ENCODE results near the gene UBE2U.

DNA sequence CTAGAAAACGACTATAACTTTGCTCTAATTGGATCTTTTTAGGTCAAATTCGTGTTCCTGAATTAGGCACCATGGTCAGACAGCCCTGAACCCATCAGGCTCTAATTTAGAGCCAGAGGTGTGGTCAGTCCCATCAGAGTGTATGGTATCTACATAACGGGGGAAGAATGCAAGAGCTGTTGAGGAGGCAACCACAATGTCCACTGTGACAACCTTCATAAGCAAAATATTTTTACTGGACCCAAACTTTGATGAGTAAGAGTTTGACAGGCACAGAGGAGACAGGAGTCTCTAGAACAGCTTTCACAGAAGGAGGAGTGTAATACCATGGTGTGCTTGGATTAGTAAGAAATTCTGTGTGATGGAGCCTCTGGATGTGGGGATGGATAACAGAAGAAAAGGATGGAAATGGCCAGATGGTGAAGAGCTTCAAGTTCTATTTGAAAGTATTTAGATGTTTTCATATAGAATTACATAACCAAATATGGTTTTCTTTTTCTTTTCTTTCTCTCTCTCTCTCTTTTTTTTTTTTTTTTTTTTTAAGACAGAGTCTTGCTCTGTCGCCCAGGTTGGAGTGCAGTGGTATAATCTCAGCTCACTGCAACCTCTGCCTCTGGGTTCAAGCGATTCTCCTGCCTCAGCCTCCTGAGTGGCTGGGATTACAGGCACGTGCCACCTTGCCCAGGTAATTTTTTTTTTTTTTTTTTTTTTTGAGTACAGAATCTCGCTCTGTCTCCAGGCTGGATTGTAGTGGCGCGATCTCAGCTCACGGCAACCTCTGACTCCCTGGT, 24.9 kb downstream of the UBE2U start:
- no peak for TF ChIP-seq SMC3 (IDR thresholded peaks at IDR 0.05; ENCODE audit: low read depth, low read length)
- TF ChIP-seq, protein P1, sequence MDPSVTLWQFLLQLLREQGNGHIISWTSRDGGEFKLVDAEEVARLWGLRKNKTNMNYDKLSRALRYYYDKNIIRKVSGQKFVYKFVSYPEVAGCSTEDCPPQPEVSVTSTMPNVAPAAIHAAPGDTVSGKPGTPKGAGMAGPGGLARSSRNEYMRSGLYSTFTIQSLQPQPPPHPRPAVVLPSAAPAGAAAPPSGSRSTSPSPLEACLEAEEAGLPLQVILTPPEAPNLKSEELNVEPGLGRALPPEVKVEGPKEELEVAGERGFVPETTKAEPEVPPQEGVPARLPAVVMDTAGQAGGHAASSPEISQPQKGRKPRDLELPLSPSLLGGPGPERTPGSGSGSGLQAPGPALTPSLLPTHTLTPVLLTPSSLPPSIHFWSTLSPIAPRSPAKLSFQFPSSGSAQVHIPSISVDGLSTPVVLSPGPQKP (IDR thresholded peaks at IDR 0.05; ENCODE audit: borderline replicate concordance, low read depth, low read length) = no peak
- TF ChIP-seq, protein P2, sequence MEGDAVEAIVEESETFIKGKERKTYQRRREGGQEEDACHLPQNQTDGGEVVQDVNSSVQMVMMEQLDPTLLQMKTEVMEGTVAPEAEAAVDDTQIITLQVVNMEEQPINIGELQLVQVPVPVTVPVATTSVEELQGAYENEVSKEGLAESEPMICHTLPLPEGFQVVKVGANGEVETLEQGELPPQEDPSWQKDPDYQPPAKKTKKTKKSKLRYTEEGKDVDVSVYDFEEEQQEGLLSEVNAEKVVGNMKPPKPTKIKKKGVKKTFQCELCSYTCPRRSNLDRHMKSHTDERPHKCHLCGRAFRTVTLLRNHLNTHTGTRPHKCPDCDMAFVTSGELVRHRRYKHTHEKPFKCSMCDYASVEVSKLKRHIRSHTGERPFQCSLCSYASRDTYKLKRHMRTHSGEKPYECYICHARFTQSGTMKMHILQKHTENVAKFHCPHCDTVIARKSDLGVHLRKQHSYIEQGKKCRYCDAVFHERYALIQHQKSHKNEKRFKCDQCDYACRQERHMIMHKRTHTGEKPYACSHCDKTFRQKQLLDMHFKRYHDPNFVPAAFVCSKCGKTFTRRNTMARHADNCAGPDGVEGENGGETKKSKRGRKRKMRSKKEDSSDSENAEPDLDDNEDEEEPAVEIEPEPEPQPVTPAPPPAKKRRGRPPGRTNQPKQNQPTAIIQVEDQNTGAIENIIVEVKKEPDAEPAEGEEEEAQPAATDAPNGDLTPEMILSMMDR (conservative IDR thresholded peaks at IDR 0.05; ENCODE audit: low read depth, low read length) = no peak
- TF ChIP-seq POLR2A (IDR thresholded peaks at IDR 0.05; ENCODE audit: low read depth, low read length) = no peak
- no peak for TF ChIP-seq RCOR1 (IDR thresholded peaks at IDR 0.05; ENCODE audit: insufficient replicate concordance, low read length)
- TF ChIP-seq RAD21 (IDR thresholded peaks at IDR 0.05; ENCODE audit: low read length) = no peak
